HepG2 (cell line): ENCODE results near the gene SNUPN. TPM values are rescaled to one million over a fixed set of nuclear protein-coding genes. Genes with fewer than 3 reads are reported as not detected.
A peak's percentile ranks its signal among the peaks of the same experiment; 100 is the strongest.

Experiments
- ATAC-seq: fragments of 200-7000 bp; cut with Tn5 transposase; 3 replicates; pipeline ENCODE4 v1.9.1; 2020; ENCODE audit warnings: mild to moderate bottlenecking, moderate library complexity
- BruUV-seq: library from RNA; stranded (reverse); fragments of 400-500 nt; replicated peaks from 2 replicates; lab custom pipeline; 2021; lab: Mats Ljungman, UMichigan
- CTCF ChIA-PET: fragments of 300-600 bp; formaldehyde crosslinking; extraction: SDS; loops from one replicate; lab custom pipeline; 2021; ENCODE audit warnings: low total read pairs, inconsistent platforms, low intra/inter-chr PET ratio; lab: Yijun Ruan, JAX
- POLR2A ChIA-PET: fragments of 350-600 bp; sonication (Branson Sonifier 250); formaldehyde crosslinking; loops from one replicate; lab custom pipeline; 2020; ENCODE audit warnings: antibody characterized with exemption, inconsistent platforms; lab: Yijun Ruan, JAX
- DNase-seq: peaks from one replicate; pipeline ENCODE4 v3.0.0-alpha.2; 2015; ENCODE audit warnings: low spot score
- FAIRE-seq: peaks from 3 replicates; lab custom pipeline; 2011; peaks lifted over from hg19 to GRCh38; lab: Jason Lieb, UNC
- H2AFZ ChIP-seq: one replicate; pipeline ENCODE4 v1.6.1; 2011; ENCODE audit warnings: low read length, inconsistent platforms
- H3K27ac ChIP-seq: fragments of 300-600 bp; 3 replicates; pipeline ENCODE4 v1.8.0; 2011; ENCODE audit warnings: mixed run types, mild to moderate bottlenecking, mixed read lengths, low read length, inconsistent platforms; ENCODE audit not compliant: insufficient read depth; ENCODE audit errors: extremely low read length
- H3K27me3 ChIP-seq, 2 experiments: fragments of 200-600 bp in 1 of 2; 2 replicates in 1 of 2; 3 replicates in 1 of 2; pipeline versions ENCODE4 v1.6.0 to v1.8.0; 2011; ENCODE audit warnings: low read length in 2 of 2, mild to moderate bottlenecking in 2 of 2, moderate library complexity in 2 of 2, inconsistent platforms in 1 of 2; ENCODE audit not compliant: insufficient read depth in 2 of 2, control insufficient read depth in 1 of 2
- H3K36me3 ChIP-seq, 2 experiments: fragments of 200-600 bp in 1 of 2; replicated peaks in 1 of 2; 2 replicates in 1 of 2; 3 replicates in 1 of 2; pipeline versions ENCODE4 v1.5.1 to v1.8.0; 2011; ENCODE audit warnings: low read length in 2 of 2, inconsistent platforms in 1 of 2; ENCODE audit not compliant: insufficient read depth in 2 of 2, control insufficient read depth in 1 of 2
- H3K4me1 ChIP-seq: 2 replicates; pipeline ENCODE4 v1.5.1; 2012; ENCODE audit warnings: low read length, inconsistent platforms; ENCODE audit not compliant: insufficient read depth
- H3K4me2 ChIP-seq: 2 replicates; pipeline ENCODE4 v1.6.0; 2011; ENCODE audit warnings: low read depth, low read length, inconsistent platforms
- H3K4me3 ChIP-seq, 3 experiments: fragments of 200-600 bp in 1 of 3; sonication (generic), shearing (Covaris generic) in 1 of 3; replicated peaks in 1 of 3; 2 replicates each; pipeline ENCODE4 v1.5.1; 2011 to 2016; ENCODE audit warnings: low read length in 3 of 3, inconsistent platforms in 2 of 3, low read depth in 2 of 3, mild to moderate bottlenecking in 2 of 3, control low read depth in 1 of 3, mixed read lengths in 1 of 3; ENCODE audit not compliant: insufficient read depth in 1 of 3
- H3K79me2 ChIP-seq: one replicate; pipeline ENCODE4 v1.6.1; 2011; ENCODE audit warnings: low read length, inconsistent platforms; ENCODE audit not compliant: insufficient read depth
- H3K9ac ChIP-seq: 2 replicates; pipeline ENCODE4 v1.6.0; 2011; ENCODE audit warnings: mild to moderate bottlenecking, low read depth, low read length, inconsistent platforms; ENCODE audit not compliant: insufficient read depth
- H3K9me3 ChIP-seq: 2 replicates; pipeline ENCODE4 v1.5.1; 2012; ENCODE audit warnings: mild to moderate bottlenecking, low read length
- H4K20me1 ChIP-seq: 2 replicates; pipeline ENCODE4 v1.6.0; 2011; ENCODE audit warnings: inconsistent platforms, mild to moderate bottlenecking, low read length, moderate library complexity; ENCODE audit not compliant: insufficient read depth
- BRCA1 ChIP-seq: sonication (generic); formaldehyde crosslinking; IDR thresholded peaks from 2 replicates; pipeline ENCODE4 v1.4.0; 2020; ENCODE audit warnings: missing genetic modification reagents
- HINFP ChIP-seq: sonication (generic); formaldehyde crosslinking; IDR thresholded peaks from 2 replicates; pipeline ENCODE4 v1.4.0; 2020; ENCODE audit warnings: low read depth, mild to moderate bottlenecking, missing genetic modification reagents
- HNF1B ChIP-seq: sonication (generic); formaldehyde crosslinking; IDR thresholded peaks from 2 replicates; pipeline ENCODE4 v1.5.1; 2020; ENCODE audit warnings: mild to moderate bottlenecking, moderate library complexity, missing genetic modification reagents
- HNRNPL ChIP-seq: fragments of 200-400 bp; formaldehyde crosslinking; IDR thresholded peaks from 2 replicates; pipeline ENCODE4 v1.6.1; 2017; ENCODE audit warnings: mild to moderate bottlenecking, low read depth, low read length
- HNRNPUL1 ChIP-seq: fragments of 200-400 bp; formaldehyde crosslinking; IDR thresholded peaks from 2 replicates; pipeline ENCODE4 v1.6.1; 2017; ENCODE audit warnings: low read depth, mild to moderate bottlenecking, low read length, moderate library complexity
- KDM3A ChIP-seq: IDR thresholded peaks from 2 replicates; pipeline ENCODE4 v1.6.1; 2018; ENCODE audit warnings: low read depth, missing compliant biosample characterization
- NFIC ChIP-seq: IDR thresholded peaks from 2 replicates; pipeline ENCODE4 v1.6.1; 2012; ENCODE audit warnings: mild to moderate bottlenecking, low read length, inconsistent platforms
- SALL1 ChIP-seq: sonication (generic); formaldehyde crosslinking; IDR thresholded peaks from 2 replicates; pipeline ENCODE4 v1.8.0; 2022; ENCODE audit warnings: mild to moderate bottlenecking, missing genetic modification reagents
- ZBTB4 ChIP-seq: sonication (generic); formaldehyde crosslinking; IDR thresholded peaks from 2 replicates; pipeline ENCODE4 v1.4.0; 2020; ENCODE audit warnings: missing genetic modification reagents, mild to moderate bottlenecking, borderline replicate concordance
- ZNF607 ChIP-seq: sonication (generic); formaldehyde crosslinking; IDR thresholded peaks from 2 replicates; pipeline ENCODE4 v1.5.1; 2020; ENCODE audit warnings: missing genetic modification reagents, mild to moderate bottlenecking, borderline replicate concordance
- ZNF687 ChIP-seq: sonication (generic); formaldehyde crosslinking; IDR thresholded peaks from 2 replicates; pipeline ENCODE4 v1.5.1; 2020; ENCODE audit warnings: mild to moderate bottlenecking, missing genetic modification reagents, moderate library complexity
- ZNF768 ChIP-seq: sonication (generic); formaldehyde crosslinking; IDR thresholded peaks from 2 replicates; pipeline ENCODE4 v1.4.0; 2020; ENCODE audit warnings: missing genetic modification reagents
- WGBS: methylation state at CpG from one replicate; pipeline ENCODE4 v1.1.6; 2017; ENCODE audit warnings: low lambda C conversion rate; 5-methylcytosine and 5-hydroxymethylcytosine counted together
- in situ Hi-C: cut with HindIII; loops from 2 replicates; pipeline ENCODE4 v1.10.0; 2017; ENCODE audit warnings: low pct_unique_long_range_greater_than_20kb; ENCODE audit not compliant: extremely low pct_ligation_motif_present
- intact Hi-C: fragments of 100-400 bp; cut with micrococcal nuclease; formaldehyde crosslinking; loops from one replicate; pipeline ENCODE4 v1.10.0; 2022; ENCODE audit not compliant: unreplicated experiment
- polyA plus RNA-seq, 8 experiments: library from polyadenylated mRNA; depleted of rRNA in 3 of 8; stranded (reverse) in 7 of 8; unstranded in 1 of 8; fragments of >200 nt; fragmentation: Illumina TruSeq in 4 of 8; extraction: Trizol in 4 of 8; gene quantifications; 2 replicates each; pipeline versions ENCODE4 v1.2.1 to v1.2.3, GENCODE V29; 2011 to 2016; ENCODE audit warnings: low read depth in 4 of 8, missing spikeins in 1 of 8, mixed read lengths in 1 of 8; ENCODE audit not compliant: insufficient read depth in 1 of 8
- total RNA-seq, 5 experiments: library from RNA; depleted of rRNA; stranded (reverse); fragments of >200 nt; fragmentation: Illumina TruSeq; extraction: Trizol; gene quantifications; 2 replicates each; pipeline ENCODE4 v1.2.3, GENCODE V29; 2016; ENCODE audit warnings: low read depth in 1 of 5

The SNUPN gene
- total and polyA plus RNA-seq, 2 of the 13 experiments (the other 11 are each of a cell fraction or from before 2014, with no cell fraction given), result 9.0 to 16.4 TPM

- peaks cover 53% of the 10 kb centered on the region for H3K4me1 ChIP-seq
- 2% methylated on average over 9 of the region's 14 CpGs for WGBS
- DNase-seq, result no peak
- TF ChIP-seq HNRNPL (0 out of 2 replicates have a peak, but pooled peaks have one; percentile 50), ZBTB4 (CRISPR knock-in tag) (no peak), HNRNPUL1 (no peak), HINFP (CRISPR knock-in tag) (no peak), SALL1 (CRISPR knock-in tag) (0 out of 2 replicates have a peak, but pooled peaks have one; percentile 9), ZNF687 (CRISPR knock-in tag) (peak; percentile 44; the same call in 1 of the 2 replicates), HNF1B (CRISPR knock-in tag) (no peak), BRCA1 (CRISPR knock-in tag) (no peak), ZNF768 (CRISPR knock-in tag) (0 out of 2 replicates have a peak, but pooled peaks have one; percentile 10), KDM3A (CRISPR knock-in tag) (no peak), ZNF607 (CRISPR knock-in tag) (0 out of 2 replicates have a peak, but pooled peaks have one; percentile 44), NFIC (no peak)
Observed at GRCh38 chr15:75672646-75673425, 47.3 kb upstream of the SNUPN start.

More at GRCh38 chr15:75672646-75673425, 47.3 kb upstream of the SNUPN start:
- no TSS peak for BruUV-seq
- Histone ChIP-seq H3K9me3 (no peaks in the 10 kb centered on the region), H3K9ac (no peak overlapping the region; the same call in 1 of the 2 replicates), H3K4me3 (peak overlapping the region in 1 of 3 experiments; percentile 46; a peak in 1 of 6 replicates), H3K79me2 (no peaks in the 10 kb centered on the region), H3K4me2 (peak overlapping the region; percentile 67), H3K36me3 (no peaks in the 10 kb centered on the region), H3K27me3 (peaks cover 2 to 31% of the 10 kb centered on the region in 2 experiments; a peak in 3 of 5 replicates), H2AFZ (no peak overlapping the region), H4K20me1 (no peaks in the 10 kb centered on the region), H3K27ac (no peak overlapping the region)
- no peak for FAIRE-seq
- POLR2A ChIA-PET, result interaction anchor here (0.6 to 1.4 kb wide), 7 partner anchors 12 to 305 kb away, joined by 3 to 8 read pairs (median 5); partner anchors contain the start of genes IMP3, MAN2C1 and SNX33
- intact Hi-C loops, result no loop called here
- CTCF ChIA-PET, result no interaction called here
- peak; percentile 73 for ATAC-seq
- in situ Hi-C loops, result no loop called here
